OCI-LY3 (cell line): ENCODE measurements around the gene MRNIP.

Source experiments
- CTCF ChIP-seq: fragments of 200-600, 300-600 bp; sonication (generic); IDR thresholded peaks from 2 replicates; pipeline ENCODE4 v1.5.1; 2014; ENCODE audit warnings: antibody characterized with exemption, low read length, low read depth
- EZH2phosphoT487 ChIP-seq: fragments of 200-600 bp; shearing (Covaris generic); IDR thresholded peaks from 2 replicates; pipeline ENCODE4 v1.6.1; 2018; ENCODE audit warnings: antibody characterized with exemption, mixed run types, low read depth

- no peak for TF ChIP-seq CTCF
- no peak for TF ChIP-seq EZH2phosphoT487
These were observed 57.9 kb downstream of the MRNIP start for GRCh38 chr5:179800696-179801201.
